AG09309 (cell line): ENCODE data around the gene SLC36A4.
"Not testable (repeated sequence)": the region's sequence is repeated elsewhere in the genome, so short reads cannot be mapped to it uniquely, and the experiment has no call there.

Experiments
- DNase-seq: peaks from one replicate; pipeline ENCODE4 v3.0.0-alpha.2; 2010; ENCODE audit warnings: low read depth
- H3K4me3 ChIP-seq: 2 replicates; pipeline ENCODE4 v1.5.1; 2011; ENCODE audit warnings: mild to moderate bottlenecking, low read depth, low read length, moderate library complexity; ENCODE audit not compliant: control insufficient read depth
- TF ChIP-seq, protein P1 (sequence below): IDR thresholded peaks from 2 replicates; pipeline ENCODE4 v1.5.1; 2011; ENCODE audit warnings: mild to moderate bottlenecking, low read depth, low read length, inconsistent platforms; ENCODE audit not compliant: insufficient read depth, control insufficient read depth; ENCODE audit errors: missing control alignments

Gene SLC36A4

DNA sequence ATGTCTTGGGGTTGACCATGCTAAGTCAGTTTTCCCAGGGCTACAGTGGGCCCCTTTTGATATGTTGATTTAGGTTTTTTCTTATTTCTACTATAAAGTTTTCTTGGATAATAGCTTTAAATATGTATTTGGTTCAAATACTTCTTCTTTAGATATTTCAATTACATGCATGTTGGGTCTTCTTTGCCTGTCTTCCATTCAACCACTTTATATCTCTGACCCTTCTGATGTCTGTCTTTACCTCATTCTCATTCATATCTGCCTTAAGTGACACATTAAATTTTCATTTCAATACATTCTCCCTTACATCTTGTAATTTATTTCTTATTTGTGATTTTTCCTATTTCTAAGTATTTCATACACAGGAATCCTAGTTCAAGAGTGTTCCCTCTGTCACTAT lies 10.5 kb downstream of the SLC36A4 start:
- TF ChIP-seq, protein P1, sequence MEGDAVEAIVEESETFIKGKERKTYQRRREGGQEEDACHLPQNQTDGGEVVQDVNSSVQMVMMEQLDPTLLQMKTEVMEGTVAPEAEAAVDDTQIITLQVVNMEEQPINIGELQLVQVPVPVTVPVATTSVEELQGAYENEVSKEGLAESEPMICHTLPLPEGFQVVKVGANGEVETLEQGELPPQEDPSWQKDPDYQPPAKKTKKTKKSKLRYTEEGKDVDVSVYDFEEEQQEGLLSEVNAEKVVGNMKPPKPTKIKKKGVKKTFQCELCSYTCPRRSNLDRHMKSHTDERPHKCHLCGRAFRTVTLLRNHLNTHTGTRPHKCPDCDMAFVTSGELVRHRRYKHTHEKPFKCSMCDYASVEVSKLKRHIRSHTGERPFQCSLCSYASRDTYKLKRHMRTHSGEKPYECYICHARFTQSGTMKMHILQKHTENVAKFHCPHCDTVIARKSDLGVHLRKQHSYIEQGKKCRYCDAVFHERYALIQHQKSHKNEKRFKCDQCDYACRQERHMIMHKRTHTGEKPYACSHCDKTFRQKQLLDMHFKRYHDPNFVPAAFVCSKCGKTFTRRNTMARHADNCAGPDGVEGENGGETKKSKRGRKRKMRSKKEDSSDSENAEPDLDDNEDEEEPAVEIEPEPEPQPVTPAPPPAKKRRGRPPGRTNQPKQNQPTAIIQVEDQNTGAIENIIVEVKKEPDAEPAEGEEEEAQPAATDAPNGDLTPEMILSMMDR = no peak
- DNase-seq = no peak
- no peak overlapping the region for H3K4me3 ChIP-seq

DNA sequence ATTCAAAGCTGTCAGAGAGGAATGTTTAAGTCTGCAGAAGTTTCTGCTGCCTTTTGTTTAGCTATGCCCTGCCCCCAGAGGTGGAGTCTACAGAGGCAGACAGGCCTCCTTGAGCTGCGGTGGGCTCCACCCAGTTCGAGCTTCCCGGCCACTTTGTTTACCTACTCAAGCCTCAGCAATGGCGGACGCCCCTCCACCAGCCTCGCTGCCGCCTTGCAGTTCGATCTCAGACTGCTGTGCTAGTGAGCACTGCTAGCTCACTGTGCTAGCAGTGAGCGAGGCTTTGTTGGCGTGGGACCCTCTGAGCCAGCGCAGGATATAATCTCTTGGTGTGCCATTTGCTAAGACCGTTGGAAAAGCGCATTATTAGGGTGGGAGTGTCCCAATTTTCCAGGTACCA lies 19.9 kb downstream of the SLC36A4 start:
- not testable (repeated sequence) for H3K4me3 ChIP-seq, DNase-seq

DNA sequence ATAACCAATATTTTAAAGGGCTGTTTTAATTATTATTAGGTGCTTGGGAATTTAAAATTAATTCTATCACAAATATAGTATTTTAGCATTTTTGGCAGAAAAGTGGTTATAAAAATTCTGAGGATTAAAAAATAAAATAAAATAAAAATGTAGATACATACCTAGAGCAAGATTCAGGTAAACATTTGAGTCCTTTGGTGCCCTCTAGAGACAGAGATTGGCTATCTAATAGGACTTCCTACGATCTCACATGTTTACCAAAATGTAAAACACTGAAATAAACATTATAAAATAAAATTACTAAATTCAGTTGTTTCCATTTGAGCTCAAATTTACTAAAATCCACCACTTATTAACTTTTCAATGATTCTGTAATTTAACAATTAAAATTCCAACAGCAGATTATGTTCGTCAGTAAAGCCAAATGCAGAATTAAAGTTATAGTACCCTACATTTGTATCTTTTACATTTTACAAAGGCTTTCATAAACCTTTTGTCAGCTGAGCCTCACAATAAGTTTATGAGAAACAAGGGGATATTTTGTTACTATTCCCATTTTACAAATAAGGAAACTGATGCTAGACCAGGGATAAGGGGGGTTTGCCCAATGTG lies 27.7 kb downstream of the SLC36A4 start:
- no peak for DNase-seq
- no peak overlapping the region for H3K4me3 ChIP-seq
- TF ChIP-seq, protein P1 = peak; percentile 45

DNA sequence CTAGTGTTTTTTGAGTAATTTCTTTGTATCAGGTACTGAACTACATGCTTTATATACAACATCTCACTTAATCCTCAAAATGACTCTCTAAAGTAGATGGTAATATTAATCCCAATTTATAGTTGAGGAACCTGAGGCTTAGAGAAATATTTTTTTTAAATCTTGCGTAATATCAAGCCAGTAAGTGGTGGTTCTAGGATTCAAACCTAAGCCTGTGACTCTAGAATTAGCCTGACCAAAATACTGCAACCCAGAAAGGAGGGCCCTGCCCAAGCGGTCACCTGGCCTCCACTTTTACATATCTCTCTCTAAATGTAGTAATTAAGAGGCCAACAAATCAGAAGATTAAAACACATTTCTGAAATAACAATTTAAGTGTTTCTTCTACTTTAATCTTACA lies 28.6 kb downstream of the SLC36A4 start:
- no peak overlapping the region for H3K4me3 ChIP-seq
- TF ChIP-seq, protein P1 = no peak
- DNase-seq = no peak

DNA sequence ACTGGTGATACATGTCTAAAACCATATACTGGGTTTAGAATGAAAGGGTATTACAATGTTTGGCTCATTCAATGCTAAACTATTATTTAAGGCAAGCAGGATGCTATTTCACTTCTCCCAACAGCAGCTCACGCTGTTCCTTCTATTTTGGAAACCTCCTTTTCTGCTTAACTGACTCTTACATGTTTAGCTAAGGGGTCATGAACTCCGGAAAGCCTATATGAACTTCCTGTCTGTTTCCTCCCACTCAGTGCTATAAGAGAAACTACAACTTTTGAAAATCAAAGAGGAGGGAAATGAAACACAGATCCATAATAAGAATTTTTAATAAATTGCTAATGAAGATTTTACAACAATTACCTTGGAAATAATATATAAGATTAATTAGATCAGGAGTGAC lies 30.9 kb downstream of the SLC36A4 start:
- TF ChIP-seq, protein P1 = no peak
- no peak overlapping the region for H3K4me3 ChIP-seq
- no peak for DNase-seq

DNA sequence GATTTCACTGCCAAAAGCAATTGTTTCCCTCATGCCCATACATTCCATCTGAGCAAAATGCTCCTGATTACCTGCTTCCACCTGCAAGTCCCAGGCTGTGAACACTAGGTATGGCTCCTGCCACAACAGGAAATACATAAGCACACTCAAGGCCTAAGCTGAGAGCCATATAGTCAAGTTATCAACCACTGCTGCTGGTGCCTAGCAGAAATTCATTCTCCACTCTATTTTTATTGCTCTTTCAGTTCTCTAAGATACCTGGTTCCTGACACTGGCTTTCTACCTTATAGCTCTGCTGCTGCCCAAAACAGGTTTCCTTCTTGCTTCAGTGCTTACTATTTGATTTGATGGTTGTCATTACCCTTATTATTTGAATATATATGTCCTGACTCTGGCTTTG lies 31.6 kb downstream of the SLC36A4 start:
- TF ChIP-seq, protein P1 = no peak
- no peak for DNase-seq
- H3K4me3 ChIP-seq = no peak overlapping the region

DNA sequence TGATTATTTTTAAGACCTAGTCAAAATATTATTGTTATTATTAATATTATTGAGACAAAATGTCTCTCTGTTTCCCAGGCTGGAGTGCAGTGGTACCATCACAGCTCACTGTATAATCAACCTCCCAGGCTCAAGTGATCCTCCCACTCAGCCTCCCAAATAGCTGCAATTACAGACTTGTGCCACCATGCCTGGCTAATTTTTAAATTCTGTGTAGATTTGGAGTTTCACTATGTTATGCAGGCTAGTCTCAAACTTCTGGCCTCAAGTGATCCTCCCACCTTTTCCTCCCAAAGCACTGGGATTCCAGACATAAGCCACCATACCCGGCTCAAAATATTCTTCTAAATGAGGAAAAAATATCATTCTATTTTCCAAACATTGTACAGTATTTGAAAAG lies 37.0 kb downstream of the SLC36A4 start:
- no peak for DNase-seq
- TF ChIP-seq, protein P1 = no peak
- no peak overlapping the region for H3K4me3 ChIP-seq
